ENCODE measurements around the gene ALDH3B2.
"Not testable (repeated sequence)": the region's sequence is repeated elsewhere in the genome, so short reads cannot be mapped to it uniquely, and the experiment has no call there.

ALDH3B2 gene

DNA sequence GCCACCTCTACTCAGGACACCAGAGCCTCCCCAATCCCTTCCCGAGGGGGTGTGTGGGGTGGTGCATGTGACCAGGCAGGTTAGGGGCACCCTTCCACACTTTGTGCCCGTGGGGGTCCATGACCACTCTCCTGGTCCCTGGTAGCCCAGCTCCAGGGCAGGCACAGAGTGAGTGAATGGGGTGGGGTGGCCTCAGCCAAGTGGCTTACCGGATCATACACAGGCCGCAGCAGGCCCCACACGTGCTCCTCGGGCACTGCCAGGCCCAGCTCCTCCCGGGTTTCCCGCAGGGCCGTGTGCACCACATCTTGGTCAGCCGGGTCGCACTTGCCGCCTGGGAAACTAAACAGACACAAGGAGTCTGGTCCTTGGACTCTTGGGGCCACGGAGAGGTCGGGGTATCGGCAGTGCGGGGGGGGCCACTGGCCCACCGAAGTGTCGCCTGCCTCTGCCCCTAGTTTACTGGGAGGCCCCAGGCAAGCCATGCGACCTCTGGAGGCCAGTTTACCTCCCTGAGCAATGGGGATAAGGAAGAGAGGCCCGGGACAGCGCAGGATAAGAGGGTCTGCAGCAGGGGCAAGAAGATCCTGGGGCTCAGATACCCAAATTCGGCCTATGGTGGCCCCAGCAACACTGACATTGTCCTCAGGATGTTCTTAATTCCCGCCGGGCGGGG is 45.6 kb downstream of the ALDH3B2 start:
- ATAC-seq = no peak

DNA sequence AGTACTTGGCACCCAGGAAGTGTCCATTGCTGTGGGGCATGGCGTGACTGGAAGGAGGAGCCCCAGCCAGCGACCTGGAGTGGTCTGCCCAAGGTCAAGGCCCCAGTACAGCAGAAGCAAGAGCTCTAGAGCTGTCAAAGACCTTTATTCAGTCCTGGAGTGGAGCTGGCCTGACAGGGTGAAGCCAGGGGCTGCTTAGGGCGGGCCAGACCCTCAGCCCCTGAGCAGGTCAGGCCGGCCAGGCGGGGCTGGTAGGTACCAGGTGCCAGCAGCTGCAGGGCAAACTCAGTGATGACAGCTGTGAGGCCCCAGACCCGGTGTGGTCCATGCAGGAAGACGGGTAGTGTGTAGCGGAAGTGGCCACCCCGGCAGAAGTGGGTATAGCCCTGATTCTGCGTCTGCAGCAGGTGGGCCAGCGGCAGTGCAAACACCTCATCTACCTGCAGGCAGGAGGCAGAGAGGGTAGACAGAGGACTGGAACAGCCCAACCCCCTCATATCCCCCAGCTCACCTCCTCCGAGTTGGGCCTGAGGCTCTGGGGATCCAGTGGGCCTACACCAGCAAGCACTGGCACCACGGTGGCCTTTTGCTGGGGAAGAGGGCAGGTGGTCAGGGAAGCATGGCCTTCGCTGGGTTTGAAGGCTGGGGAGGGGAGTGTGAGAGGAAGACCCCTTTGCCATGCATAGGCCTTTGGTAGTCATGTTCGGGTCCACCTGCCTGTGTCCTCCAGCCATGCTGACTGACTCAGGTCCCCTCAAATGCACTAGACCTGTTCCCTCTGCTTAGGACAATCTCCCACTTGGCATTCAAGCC is 46.4 kb downstream of the ALDH3B2 start:
- ATAC-seq = no peak

DNA sequence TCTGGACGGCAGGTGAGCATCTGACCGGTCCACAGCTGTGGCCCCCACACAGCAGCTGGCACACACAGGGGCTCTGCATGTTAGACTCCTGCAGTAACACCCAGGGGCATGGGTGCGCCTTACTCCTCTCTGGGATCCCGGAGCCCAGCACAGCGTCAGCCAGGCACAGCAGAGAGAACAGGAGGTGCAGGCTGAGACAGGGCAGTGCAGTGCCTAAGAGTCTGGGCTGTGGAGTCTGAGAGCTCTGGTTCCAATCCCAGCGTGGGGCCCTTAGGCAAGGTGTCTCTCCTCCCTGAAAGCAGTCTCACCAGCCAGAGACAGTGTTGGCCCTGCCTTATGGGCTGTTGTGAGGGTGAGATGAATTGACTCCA is 47.0 kb downstream of the ALDH3B2 start:
- ATAC-seq = no peak

DNA sequence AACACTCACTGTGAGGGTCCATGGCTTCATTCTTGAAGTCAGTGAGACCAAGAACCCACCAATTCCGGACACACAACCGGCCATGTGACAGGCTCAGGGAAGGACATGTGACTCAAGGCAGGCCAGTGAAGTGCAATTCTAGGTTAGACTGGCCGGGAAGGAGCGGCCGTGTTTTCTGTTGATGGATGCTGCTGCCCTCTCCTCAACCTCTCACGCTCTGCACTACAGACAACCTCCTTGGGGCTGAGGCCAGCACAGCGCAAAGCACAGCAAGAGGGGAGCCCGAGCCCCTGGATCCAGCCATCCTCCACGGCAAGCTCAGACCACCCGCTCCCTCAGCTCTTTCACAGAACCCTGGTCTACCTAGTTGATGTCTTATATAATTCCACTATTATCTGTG is 47.5 kb downstream of the ALDH3B2 start:
- ATAC-seq = no peak

DNA sequence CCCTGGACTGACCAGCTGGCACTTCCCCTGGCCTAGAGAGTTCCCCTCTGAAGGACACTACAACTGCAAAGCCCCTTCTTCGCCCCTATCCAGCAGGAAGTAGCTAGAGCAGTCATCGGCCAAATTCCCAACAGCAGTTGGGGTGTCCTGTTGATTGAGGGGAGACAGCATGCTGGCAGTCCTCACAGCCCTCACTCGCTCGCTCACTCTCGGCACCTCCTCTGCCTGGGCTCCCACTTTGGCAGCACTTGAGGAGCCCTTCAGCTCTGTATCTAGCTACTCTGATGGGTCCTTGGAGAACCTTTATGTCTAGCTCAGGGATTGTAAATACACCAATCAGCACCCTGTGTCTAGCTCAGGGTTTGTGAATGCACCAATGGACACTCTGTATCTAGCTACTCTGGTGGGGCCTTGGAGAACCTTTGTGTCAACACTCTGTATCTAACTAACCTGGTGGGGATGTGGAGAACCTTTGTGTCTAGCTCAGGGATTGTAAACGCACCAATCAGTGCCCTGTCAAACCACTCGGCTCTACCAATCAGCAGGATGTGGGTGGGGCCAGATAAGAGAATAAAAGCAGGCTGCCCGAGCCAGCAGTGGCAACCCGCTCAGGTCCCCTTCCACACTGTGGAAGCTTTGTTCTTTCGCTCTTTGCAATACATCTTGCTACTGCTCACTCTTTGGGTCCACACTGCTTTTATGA is 48.1 kb downstream of the ALDH3B2 start:
- ATAC-seq = not testable (repeated sequence)

DNA sequence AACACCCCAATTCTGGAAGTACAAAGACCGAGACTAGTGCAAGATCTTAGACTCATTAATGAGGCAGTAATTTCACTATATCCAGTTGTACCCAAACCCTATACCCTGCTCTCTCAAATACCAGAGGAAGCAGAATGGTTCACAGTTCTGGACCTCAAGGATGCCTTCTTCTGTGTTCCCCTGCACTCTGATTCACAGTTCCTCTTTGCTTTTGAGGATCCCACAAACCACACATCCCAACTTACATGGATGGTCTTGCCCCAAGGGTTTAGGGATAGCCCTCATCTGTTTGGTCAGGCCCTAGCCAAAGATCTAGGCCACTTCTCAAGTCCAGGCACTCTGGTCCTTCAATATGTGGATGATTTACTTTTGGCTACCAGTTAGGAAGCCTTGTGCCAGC is 50.6 kb downstream of the ALDH3B2 start:
- ATAC-seq = not testable (repeated sequence)

DNA sequence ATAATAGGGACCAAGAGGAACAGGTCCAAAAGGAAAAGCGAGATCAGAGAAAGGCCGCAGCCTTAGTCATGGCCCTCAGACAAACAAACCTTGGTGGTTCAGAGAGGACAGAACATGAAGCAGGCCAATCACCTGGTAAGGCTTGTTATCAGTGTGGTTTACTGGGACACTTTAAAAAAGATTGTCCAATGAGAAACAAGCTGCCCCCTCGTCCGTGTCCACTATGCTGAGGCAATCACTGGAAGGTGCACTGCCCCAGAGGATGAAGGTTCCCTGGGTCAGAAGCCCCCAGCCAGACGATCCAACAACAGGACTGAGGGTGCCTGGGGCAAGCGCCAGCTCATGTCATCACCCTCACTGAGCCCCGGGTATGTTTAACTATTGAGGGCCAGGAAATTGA is 51.5 kb downstream of the ALDH3B2 start:
- not testable (repeated sequence) for ATAC-seq

DNA sequence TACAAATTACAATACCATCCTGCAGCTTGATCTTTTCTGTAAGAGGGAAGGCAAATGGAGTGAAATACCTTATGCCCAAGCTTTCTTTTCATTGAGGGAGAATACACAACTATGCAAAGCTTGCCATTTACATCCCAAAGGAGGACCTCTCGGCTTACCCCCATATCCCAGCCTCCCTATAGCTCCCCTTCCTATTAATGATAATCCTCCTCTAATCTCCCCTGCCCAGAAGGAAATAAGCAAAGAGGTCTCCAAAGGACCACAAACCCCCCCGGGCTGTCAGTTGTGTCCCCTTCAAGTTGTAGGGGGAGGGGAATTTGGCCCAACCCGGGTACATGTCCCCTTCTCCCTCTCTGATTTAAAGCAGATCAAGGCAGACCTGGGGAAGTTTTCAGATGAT is 52.5 kb downstream of the ALDH3B2 start:
- ATAC-seq = not testable (repeated sequence)

DNA sequence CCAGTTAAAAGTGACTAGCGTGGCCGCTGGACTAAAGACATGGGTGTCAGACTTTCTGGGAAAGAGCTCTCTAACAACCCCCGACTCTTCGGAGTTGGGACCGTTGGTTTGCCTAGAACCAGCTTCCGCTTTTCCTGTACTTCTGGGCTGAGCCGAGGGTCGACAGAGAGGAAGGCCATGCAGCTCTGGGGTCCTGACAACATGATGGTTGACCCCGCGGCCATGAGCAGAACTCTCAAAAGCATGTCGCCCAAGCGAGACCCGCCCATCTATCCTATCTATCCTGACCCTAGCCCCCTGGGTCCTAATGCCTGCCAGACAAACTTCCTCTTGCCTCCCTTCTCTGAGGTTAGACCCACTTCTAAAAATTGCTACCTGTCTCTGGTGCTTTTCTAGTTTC is 53.8 kb downstream of the ALDH3B2 start:
- not testable (repeated sequence) for ATAC-seq

DNA sequence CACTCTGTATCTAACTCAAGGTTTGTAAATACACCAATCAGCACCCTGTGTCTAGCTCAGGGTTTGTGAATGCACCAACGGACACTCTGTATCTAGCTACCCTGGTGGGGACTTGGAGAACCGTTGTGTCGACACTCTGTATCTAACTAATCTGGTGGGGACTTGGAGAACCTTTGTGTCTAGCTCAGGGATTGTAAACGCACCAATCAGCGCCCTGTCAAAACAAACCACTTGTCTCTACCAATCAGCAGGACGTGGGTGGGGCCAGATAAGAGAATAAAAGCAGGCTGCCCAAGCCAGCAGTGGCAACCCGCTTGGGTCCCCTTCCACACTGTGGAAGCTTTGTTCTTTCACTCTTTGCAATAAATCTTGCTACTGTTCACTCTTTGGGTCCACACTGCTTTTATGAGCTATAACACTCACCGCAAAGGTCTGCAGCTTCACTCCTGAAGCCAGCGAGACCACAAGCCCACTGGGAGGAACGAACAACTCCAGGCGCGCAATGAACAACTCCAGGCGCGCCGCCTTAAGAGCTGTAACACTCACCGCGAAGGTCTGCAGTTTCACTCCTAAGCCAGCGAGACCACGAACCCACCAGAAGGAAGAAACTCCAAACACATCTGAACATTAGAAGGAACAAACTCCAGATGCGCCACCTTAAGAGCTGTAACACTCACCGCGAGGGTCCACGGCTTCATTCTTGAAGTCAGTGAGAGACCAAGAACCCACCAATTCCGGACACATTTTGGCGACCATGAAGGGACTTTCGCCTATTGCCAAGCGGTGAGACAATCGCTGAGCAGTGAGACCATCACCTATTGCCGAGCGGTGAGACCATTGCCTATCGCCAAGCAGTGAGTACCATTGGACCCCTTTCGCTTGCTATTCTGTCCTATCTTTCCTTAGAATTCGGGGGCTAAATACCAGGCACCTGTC is 54.5 kb downstream of the ALDH3B2 start:
- not testable (repeated sequence) for ATAC-seq

DNA sequence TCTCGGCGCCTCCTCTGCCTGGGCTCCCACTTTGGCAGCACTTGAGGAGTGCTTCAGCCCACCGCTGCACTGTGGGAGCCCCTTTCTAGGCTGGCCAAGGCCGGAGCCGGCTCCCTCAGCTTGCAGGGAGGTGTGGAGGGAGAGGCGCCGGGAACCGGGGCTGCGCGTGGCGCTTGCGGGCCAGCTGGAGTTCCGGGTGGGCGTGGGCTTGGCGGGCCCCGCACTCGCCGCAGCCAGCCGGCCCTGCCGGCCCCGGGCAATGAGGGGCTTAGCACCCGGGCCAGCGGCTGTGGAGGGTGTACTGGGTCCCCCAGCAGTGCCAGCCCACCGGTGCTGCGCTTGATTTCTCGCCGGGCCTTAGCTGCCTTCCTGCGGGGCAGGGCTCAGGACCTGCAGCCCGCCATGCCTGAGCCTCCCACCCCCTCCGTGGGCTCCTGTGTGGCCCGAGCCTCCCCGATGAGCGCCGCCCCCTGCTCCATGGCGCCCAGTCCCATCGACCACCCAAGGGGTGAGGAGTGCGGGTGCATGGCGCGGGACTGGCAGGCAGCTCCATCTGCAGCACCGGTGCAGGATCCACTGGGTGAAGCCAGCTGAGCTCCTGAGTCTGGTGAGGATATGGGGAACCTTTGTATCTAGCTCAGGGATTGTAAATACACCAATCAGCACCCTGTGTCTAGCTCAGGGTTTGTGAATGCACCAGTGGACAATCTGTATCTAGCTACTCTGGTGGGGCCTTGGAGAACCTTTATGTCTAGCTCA is 55.3 kb downstream of the ALDH3B2 start:
- ATAC-seq = not testable (repeated sequence)

DNA sequence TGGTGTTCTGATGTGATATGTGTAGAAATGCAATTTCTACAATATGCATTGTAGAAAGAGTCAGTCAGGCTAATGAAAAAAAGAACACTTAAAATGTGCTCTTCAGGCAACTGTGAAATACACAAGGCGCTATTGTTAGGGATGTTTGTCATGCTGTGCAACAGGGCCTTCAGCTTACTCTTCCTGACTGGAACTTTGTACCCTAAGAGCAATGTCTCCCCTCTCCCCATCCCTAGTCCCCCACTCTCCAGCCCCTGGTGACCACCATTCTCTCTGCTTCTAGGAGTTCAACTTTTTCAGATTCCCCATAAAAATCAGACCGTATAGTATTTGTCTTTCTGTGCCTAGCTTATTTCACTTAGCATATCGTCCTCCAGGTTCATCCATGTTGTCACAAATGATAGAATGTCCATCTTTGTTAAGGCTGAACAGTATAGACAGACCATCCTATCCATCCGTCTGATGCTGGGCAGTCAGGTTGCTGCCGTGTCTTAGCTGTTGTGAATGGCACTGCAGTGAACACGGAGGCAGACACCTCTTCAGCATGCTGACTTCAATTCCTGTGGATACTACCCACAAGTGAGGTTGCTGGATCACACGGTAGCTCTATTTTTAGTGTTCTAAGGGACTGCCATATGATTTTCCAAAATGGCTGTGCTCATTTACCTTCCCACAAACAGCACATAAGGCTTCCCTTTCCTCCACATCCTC is 57.0 kb downstream of the ALDH3B2 start:
- ATAC-seq = no peak

DNA sequence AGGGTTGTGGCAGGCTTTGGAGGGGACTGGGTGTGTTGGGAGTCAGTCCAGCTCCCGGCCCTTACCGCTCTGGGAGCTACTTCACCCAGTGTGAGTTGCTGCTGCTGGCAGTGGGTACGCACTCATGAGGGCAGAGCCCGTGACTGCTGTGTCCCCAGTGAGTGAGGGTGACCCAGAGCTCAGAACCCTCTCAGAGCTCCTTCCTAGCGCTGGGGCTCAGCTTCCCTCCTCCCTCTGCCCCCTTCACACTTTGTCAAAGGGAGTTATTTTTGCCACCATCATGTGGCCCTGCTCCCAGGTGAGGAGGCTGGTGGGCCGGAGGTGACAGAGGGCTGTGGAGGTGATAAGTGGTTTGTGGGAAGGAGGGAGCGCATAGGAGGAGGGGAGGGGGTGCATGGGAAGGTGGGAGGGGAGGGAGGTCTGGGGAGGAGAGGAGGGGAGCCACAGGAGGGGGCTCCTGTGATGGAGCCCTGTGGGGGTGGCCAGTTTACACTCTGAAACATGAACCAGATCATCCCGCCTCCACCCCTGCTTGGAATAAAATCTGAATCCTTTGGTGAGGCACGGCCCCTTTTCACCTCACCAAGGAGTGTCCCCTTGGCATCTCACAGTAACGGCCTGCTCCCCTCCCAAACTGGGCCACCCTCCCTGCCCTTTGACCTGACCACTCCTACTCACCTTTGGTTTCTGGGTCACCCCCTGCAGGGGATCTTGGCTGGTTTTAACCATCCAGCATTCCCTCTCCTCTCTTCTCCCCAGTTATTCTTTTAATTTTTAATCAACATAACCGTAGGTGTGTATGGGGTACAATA is 57.8 kb downstream of the ALDH3B2 start:
- no peak for ATAC-seq

DNA sequence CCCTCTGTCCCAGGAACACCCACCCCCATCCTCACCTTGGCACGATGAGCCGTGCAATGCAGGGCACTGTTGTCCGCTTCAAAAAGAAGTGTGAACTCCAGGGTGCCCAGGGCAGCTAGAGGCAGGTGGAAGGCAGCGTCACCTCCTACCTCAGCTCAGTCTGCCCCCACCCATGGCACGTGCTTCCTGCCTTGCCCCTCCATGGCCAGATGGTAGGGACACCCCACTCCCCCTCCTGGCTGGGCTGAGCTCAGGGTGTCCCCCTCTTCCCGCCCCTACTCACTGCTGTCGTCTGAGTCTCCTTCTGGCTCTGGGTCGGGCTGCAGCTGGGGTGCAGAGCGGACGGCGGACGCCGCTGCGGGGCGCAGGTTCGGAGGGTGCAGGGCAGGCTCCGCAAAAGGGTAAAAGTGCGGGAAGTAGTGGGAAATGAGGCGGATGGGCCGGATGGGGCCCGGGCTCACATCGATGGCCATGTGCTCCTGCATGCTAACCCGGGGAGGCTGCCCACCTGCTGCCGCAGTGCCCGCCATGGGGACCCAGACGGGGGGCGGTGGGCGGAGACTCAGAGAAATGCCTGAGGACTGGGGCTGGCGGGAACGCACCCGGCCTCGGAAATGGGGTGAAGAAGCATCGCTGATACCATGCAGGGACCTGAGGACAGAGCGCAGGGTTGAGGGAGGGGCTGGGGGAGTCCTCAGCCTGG is 58.5 kb downstream of the ALDH3B2 start:
- no peak for ATAC-seq

DNA sequence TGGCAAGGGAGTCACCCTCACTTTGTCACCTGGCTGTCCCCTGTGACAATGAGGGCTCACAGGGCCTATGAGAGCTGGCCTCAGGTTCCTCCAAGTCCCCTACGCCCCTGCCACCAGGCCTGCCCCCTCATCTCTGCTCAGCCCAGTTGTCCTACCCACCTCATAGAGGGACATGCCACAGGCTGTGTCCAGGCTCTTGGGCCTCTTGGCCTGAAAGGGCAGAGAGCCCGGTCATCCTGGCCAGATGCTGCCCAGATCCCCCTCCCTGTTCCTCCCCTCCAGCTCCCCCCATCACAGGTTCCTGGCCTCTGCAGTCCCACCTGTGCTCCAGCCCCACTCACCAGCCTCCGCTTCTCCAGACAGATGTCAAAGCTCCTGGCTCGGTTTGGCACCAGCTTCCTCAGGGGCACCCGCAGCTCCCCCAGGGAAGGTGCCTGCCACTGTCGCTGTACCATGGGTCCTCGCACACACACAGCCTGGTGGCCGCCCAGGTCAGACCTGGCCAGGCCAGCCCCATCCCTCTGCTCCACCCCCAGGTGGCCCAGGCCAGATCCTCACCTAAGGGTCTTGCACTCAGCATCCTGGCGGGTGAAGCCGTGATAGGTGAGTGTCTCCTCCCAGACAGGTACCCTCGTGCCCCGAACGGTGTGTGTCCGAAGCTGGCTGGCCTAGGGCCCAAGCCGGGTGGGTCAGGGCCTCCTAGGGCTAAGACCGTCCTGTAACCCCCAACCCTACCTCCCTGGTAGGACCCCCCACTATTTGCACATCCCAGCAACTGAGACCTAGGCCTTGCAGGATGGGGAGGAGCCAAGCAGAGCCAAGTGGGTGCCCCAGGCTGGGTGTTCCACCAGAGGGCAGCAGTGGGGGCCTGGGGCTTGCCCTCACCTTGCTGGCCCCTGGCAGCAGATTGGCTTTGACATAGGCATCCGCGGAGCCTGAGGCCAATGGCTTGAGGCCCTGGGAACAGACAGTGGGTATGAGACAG is 59.4 kb downstream of the ALDH3B2 start:
- peak in 1 of 2 donors; percentile 16 for ATAC-seq

DNA sequence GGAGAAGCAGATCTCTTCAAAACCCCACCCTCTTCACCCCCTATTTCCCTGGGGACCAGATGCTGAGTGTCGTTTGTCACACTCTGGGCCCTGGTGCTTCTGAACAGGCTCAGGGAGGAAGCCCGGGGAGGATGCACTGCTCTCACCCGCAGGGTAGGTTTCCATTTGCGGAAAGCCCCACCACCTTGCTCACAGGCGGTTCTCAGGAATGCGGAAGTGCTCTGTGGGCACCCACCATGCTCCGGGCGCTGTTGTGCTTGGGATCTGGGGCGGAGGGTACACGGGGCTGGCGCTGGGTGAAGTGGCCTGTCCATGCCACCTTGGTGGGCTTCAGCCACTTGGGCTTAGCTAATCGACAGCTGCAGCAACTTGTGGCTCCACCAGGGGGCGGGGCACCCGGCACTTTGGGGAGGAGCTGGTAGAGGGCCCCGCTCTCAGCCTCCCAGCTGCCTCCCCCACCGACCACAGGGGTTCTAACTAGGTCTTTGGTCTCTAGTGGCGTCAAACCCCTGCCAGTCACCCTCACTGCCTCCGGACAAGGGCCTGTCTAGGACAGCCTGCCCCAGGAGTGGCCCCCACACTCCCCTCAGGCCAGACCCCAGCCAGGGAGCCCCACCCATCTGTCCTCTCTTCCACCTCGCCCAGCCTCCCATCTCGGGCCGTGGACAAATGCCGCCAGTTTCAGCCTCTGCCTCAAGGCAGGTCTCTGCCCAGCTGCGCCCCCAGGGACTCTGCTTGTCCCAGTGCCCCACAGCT is 60.3 kb downstream of the ALDH3B2 start:
- peak; percentile 94 to 95 for ATAC-seq

DNA sequence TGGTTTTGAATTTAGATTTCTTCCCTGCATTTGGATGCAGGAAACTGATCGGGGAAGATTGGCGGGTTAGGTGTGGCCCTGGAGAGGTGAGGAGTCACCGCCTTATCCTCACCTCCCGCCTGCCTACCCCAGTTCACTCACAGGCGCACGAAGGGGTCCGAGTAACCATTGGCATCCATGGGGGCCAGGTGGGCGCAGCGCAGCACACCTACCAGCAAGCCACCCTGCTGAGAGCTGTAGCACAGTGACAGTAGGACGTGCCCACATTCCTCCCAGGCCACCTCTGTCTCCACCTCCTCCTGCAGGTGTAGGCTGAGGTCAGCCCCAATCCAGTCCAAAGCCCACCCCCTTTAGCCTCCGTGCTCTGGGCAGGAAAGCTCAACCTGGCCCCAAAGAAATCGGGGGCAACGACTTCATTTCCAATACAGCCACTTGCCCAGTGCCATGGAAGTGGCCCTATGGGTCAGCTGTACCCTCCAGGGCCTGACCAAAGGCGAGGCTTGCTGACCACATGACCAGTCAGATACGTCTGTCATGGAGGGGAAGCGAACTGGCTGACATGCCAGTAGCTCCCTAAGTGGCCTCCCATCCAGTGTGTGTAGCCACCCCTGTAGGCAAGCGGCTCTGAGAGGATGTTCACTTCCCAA is 61.0 kb downstream of the ALDH3B2 start:
- ATAC-seq = no peak

All from activated CD4-positive, CD25-positive, alpha-beta regulatory T cell treated with anti-CD3 and anti-CD28 coated beads, Interleukin-2, amount 50 U/mL, for 24 hours (primary cell).